PFSK-1 (cell line): Measurements from ENCODE around the gene STRIP1.

Experiments used
- FOXP2 ChIP-seq: optimal IDR thresholded peaks from 2 replicates; pipeline ENCODE3; 2011; ENCODE audit warnings: borderline replicate concordance, control low read depth, inconsistent platforms; ENCODE audit not compliant: insufficient read depth; ENCODE audit errors: extremely low read length, extremely low read depth
- POLR2AphosphoS5 ChIP-seq: IDR thresholded peaks from 2 replicates; pipeline ENCODE4 v1.6.1; 2012; ENCODE audit warnings: low read depth, mild to moderate bottlenecking, control low read depth, low read length, moderate library complexity
- REST ChIP-seq, 2 experiments: IDR thresholded peaks; 2 replicates each; pipeline versions ENCODE4 v1.6.1 to v1.8.0; 2011 to 2012; ENCODE audit warnings: low read depth in 2 of 2, low read length in 2 of 2, control low read depth in 1 of 2, inconsistent platforms in 1 of 2, mild to moderate bottlenecking in 1 of 2, moderate library complexity in 1 of 2; ENCODE audit not compliant: insufficient read depth in 1 of 2
- SIN3A ChIP-seq: IDR thresholded peaks from 2 replicates; pipeline ENCODE4 v1.6.1; 2012; ENCODE audit warnings: mild to moderate bottlenecking, low read length, moderate library complexity, borderline replicate concordance; ENCODE audit not compliant: insufficient read depth
- TAF1 ChIP-seq: IDR thresholded peaks from 2 replicates; pipeline ENCODE4 v1.6.1; 2012; ENCODE audit warnings: low read length, control low read depth, borderline replicate concordance; ENCODE audit not compliant: insufficient read depth

STRIP1 gene

GRCh38 chr1:110007046-110007830, 27.2 kb upstream of the STRIP1 start:
- TF ChIP-seq TAF1: no peak
- TF ChIP-seq SIN3A: no peak
- no peak for TF ChIP-seq REST (IDR thresholded peaks at IDR 0.05; ENCODE audit: insufficient read depth in 1 of 2, low read depth in 2 of 2, low read length in 2 of 2)
- TF ChIP-seq POLR2AphosphoS5: no peak
- TF ChIP-seq FOXP2: no peak

GRCh38 chr1:110008971-110009565, 25.4 kb upstream of the STRIP1 start:
- TF ChIP-seq FOXP2: no peak
- TF ChIP-seq REST (IDR thresholded peaks at IDR 0.05; ENCODE audit: insufficient read depth in 1 of 2, low read depth in 2 of 2, low read length in 2 of 2): no peak
- TF ChIP-seq SIN3A: no peak
- no peak for TF ChIP-seq POLR2AphosphoS5
- no peak for TF ChIP-seq TAF1

GRCh38 chr1:110011527-110012041, 22.8 kb upstream of the STRIP1 start:
- no peak for TF ChIP-seq SIN3A
- TF ChIP-seq TAF1: no peak
- TF ChIP-seq FOXP2: no peak
- no peak for TF ChIP-seq POLR2AphosphoS5
- TF ChIP-seq REST (IDR thresholded peaks at IDR 0.05; ENCODE audit: insufficient read depth in 1 of 2, low read depth in 2 of 2, low read length in 2 of 2): no peak

GRCh38 chr1:110012100-110012780, 22.2 kb upstream of the STRIP1 start:
- TF ChIP-seq REST (IDR thresholded peaks at IDR 0.05; ENCODE audit: insufficient read depth in 1 of 2, low read depth in 2 of 2, low read length in 2 of 2): no peak
